Fibroblast of skin of back (primary cell): ENCODE data around the gene DKC1.
A peak's percentile ranks its signal among the peaks of the same experiment; 100 is the strongest.

ENCODE experiments used
- DNase-seq: peaks from one replicate; pipeline ENCODE4 v3.0.0-alpha.2; 2013

DKC1 gene

DNA sequence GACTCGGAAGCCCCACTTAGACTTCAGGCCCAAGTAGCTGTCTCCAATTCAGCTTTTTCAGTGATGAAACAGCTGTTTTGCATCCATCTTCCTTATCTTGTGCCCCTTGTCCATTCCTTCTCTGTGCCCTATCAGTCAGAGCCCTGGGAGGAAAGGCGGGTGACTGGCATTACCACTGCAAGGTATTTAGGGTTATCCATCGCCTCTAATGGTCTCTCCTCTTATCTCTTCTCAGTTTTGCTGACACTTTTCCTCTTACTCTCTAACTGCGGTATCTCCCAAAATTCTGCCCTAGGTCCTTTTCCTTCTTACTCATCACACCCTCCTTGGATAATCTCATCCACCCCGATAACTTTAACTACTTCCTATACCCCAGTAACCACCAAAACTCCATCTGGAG is 25.5 kb upstream of the DKC1 start:
- DNase-seq = no peak

DNA sequence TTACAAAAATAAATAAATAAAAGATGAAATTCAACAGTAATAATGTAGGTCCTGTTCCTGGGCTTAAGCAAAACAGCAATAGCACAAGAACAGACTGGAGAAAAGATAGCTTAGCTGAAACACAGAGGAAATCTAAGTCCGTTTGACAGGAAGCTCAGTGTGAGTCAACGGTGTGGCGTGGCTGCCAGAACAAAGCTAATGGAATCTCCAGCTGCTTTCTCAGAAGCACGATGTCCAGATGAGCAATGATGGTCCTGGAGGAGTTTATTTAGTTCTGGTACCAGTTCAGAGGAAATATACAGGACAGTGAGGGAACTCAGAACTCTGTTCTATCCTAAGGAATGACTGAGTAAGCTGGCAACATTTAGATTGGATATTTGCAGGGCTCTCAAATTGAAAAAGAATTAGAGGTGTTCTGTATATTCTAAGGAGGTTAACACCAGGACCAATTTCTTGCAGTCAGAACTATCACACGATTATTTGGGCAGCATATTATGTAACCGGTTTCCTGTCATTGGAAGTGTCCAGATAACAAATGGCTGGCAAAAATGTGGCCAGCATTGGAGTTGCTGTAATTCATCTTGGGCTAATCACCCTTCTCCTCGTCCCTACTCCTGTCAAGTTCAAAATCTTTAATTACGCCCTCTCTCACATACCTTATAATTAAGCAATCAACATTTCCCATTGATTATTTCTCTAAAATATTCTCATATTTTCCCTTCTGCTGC is 24.5 kb upstream of the DKC1 start:
- peak; percentile 73 for DNase-seq

- no peak for DNase-seq
Observed at GRCh38 chrX:154739952-154740465, 22.7 kb upstream of the DKC1 start.

GRCh38 chrX:154742613-154743012 is 20.1 kb upstream of the DKC1 start:
- no peak for DNase-seq

DNA sequence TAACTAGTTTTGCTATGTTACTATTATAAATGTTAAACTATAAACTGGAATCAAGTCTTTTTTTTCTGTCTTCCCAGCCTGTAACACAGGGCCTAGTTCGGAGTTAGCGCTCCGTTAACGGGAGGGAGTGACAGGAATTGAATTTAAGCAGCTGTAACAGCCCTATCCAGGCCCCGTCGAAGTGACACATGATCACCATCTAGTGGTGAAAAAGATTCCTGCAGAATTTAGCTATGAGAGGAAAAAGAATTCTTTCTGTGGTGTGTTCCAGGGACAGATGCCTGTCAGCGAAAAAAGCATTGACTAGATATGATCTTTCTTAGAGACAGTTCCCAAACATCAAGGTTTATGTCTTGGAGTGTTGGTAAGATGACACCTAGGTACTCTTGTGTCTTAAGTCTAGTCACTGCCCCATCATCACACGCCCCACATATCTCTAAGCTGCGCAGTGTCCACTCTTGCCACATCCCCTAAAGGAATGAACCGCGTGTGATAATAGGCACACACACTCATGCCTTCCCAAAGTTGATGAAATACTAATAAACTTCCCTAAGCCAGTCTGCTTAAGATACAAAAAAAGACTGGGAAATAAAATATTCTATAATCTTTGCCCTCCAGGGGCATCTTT is 13.8 kb upstream of the DKC1 start:
- DNase-seq = peak; percentile 53

DNA sequence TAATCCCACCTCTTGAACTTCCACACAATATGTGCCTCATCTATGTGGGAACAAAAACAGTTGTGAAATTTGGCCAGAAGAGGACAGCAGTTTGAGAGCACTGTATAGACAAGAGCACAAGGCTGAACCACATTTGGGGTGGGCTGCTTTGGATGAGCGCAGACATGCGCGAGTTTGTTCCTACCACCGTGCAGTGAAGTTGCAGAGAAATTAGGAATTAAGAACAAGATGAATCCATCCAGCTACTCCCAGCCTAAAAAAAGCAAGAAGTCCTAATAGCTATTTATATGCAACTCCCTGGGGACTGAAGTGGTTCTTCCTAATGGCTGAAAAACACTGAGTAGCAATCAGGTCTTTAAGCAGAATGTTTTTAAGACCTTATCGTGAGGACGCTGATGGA is 12.8 kb upstream of the DKC1 start:
- no peak for DNase-seq

GRCh38 chrX:154750301-154751202 is 12.1 kb upstream of the DKC1 start, which contains the start of gene GAB3:
TSS of gene GAB3 (minus strand) at chrX:154751077. CDS start at chrX:154751025, 52 bp downstream.
- DNase-seq = peak; percentile 7

GRCh38 chrX:154751203-154751668 is 11.4 kb upstream of the DKC1 start:
- DNase-seq = no peak

DNA sequence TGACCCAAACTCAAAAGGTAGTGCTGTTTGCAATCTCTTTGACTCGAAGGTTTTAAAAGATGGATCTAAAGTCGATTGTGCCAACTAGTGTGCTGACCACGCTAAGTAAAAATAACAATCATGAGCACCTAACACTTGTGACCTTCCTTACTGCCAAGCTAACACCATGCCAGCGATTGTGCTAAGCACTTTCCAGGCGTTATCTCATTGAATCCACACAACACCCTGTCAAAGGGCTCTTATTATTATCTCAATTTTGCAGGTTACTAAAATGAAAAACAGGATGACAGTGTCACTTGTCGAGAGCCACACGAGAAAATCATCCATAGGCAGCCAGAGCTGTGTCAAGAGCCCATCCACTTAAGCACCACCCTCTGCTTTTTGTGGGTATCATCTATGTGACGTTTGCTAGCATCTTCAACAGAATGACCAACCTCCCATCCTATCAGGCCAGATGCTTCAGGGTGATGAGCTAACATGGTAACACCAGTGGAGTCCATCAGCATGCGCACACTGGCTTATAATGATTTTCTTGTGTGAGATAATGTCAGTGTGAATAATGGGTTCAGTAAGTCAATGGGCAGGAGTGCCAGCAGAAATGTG is 10.9 kb upstream of the DKC1 start:
- no peak for DNase-seq

DNA sequence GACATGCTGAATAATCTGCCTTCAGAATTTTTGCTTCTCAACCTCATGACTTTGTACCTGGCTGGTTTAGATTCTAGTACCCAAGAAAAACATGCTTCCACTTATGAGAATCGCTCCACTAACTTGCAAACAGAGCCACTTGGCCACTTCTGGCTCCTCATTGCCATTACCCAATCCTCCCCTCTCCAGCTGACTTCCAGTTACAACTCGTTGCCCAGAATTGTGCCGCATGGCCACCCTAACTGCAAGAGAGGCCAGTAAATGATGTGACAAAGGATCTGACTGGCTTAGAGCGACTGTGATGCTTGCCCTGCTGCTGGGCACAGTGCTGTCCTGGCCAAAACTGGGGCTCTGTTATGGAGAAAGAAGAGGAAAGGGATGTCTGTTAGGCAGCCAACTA is 4.0 kb upstream of the DKC1 start:
- no peak for DNase-seq

DNA sequence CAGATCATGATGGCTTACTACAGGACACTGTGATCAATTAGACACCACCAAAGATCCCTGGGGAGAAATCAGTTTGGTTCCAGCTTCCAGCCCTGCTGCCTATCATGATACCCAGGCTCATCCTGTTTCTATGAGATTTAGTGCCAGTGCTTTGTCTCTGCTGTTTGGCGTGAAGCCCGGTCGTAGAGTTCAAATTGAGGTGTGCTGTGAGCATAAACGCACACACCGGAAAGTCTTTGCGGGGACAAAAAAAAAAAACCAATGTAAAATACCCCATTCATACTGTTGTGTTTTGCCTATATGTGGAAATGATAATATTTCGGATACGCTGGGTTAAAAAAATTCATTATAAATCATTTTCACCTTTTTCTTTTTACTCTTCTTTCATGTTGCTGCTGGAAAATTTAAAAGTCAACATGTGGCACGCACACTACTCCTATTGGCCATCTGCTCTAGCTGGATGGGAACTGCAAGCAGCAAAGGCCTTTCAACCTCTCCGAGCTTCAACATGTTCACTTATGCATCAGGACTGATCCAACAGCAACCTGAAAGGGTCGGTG is 607 bp upstream of the DKC1 start:
- no peak for DNase-seq

DNA sequence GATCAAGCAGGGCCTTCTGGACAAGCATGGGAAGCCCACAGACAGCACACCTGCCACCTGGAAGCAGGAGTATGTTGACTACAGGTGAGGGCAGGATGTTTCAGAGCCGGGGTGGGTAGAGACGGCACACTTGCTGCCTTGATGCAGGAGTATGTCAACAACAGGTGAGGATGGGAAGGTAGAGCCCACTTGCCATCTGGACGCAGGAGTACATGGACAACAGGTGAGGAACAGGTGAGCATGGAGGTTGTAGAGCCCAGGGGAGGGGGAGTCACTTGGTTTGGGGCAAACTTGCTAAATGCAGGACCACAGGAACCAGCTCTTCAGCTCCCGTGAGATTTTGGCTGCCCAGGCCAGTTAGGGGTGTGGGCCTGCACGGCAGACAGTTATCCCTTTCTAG is 12.0 kb downstream of the DKC1 start:
- no peak for DNase-seq

- no peak for DNase-seq
Observed at GRCh38 chrX:154775419-154776349, 13.0 kb downstream of the DKC1 start.

GRCh38 chrX:154776753-154777152 is 14.1 kb downstream of the DKC1 start:
- DNase-seq = no peak

- DNase-seq = peak; percentile 18
Observed at GRCh38 chrX:154779261-154779660, 16.6 kb downstream of the DKC1 start.

DNA sequence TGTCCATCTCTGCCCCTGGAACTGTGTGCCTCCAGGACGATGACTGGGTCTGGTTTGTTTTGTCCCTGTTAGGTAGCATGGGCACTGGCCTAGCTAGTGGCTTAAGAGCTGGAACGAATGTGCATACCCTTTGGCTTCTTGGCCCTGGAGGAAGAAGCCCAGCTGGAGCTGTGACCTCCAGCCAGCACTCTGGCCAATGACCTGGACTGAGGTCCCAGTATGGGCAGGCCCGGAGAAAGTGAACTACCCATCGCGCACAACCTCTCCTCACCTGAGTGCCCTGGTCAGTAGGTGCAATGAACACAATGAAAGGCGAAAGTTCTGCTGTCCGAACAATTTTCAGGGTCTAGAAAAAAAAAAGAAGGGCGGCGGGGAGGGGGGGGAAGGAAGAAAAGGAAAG is 18.3 kb downstream of the DKC1 start:
- no peak for DNase-seq

DNA sequence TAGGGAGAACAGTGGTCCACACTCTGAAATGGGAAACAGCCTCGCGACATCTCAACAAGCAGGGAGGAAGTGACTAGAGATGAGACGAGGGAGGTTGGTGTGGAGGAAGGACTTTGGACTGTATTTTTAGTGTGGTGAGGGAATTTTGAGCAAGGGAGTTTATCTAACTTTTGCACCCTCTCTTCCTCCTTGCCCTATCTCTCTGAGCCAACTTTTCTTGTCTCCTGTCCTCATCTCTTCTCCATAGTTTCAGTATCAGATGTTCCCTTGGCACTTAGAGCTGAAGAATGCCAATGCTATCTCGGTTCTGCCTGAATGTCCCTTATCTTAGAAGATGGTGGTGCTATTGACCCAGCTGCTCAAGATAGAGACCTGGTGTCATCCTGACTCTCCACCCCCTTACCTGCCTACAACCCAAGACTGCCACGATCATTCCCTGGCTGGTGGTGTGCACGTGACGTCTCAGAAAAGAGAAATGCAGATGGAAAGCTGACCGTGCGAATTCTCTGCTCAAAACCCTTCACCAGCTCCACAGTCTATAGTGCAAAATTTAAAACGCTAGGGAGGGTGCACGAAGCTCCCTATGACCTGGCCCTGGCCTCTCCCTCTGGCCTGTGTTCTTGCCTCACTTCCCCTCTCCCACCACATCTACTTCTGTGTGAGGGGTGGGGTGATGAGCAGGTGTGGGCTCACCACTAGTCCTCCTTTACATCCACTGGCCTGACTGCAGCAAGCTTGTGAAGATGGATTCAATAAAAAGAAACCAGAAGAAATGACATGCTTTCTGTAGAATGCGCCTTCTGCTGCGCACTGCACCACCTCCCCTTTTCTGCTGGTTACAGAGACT is 21.7 kb downstream of the DKC1 start:
- DNase-seq = no peak

GRCh38 chrX:154785716-154786115 is 23.1 kb downstream of the DKC1 start:
- DNase-seq = peak; percentile 2

GRCh38 chrX:154791467-154791866 is 28.8 kb downstream of the DKC1 start:
- no peak for DNase-seq

GRCh38 chrX:154791939-154792338 is 29.3 kb downstream of the DKC1 start:
- DNase-seq = no peak
